A673 (cell line): ENCODE measurements around the gene H2BK1. TPM values are rescaled to one million over a fixed set of nuclear protein-coding genes. Genes with fewer than 3 reads are reported as not detected.

Source experiments
- BruUV-seq: library from RNA; stranded (reverse); fragments of 400-500 nt; replicated peaks from 2 replicates; lab custom pipeline; 2021; lab: Mats Ljungman, UMichigan
- CTCF ChIA-PET: fragments of 300-600 bp; sonication (Branson Sonifier 250); formaldehyde crosslinking; loops from one replicate; lab custom pipeline; 2022; ENCODE audit warnings: antibody characterized with exemption; lab: Charles Lee
- POLR2A ChIA-PET: fragments of 300-600 bp; sonication (Branson Sonifier 250); formaldehyde crosslinking; loops from one replicate; lab custom pipeline; 2022; ENCODE audit warnings: antibody characterized with exemption; ENCODE audit not compliant: low non-redundant PET; lab: Charles Lee
- DNase-seq: peaks from one replicate; pipeline ENCODE4 v3.0.0-alpha.2; 2015; ENCODE audit warnings: low spot score
- H3K27ac ChIP-seq: fragments of 200-600 bp; sonication (generic); 2 replicates; pipeline ENCODE4 v1.5.1; 2016; ENCODE audit warnings: mixed run types, low read depth, mild to moderate bottlenecking, mixed read lengths, antibody characterized with exemption, low read length; ENCODE audit not compliant: poor library complexity, severe bottlenecking
- H3K27me3 ChIP-seq: fragments of 200-600 bp; sonication (generic); replicated peaks from 2 replicates; pipeline ENCODE4 v1.6.1; 2017; ENCODE audit warnings: mixed run types, low read depth, mild to moderate bottlenecking, mixed read lengths, antibody characterized with exemption, low read length; ENCODE audit not compliant: insufficient read depth, poor library complexity
- H3K36me3 ChIP-seq: fragments of 200-600 bp; sonication (generic); 2 replicates; pipeline ENCODE4 v1.6.1; 2016; ENCODE audit warnings: mixed run types, mild to moderate bottlenecking, mixed read lengths, antibody characterized with exemption, low read length; ENCODE audit not compliant: insufficient read depth, poor library complexity, severe bottlenecking
- H3K4me1 ChIP-seq: fragments of 200-600 bp; sonication (generic); 2 replicates; pipeline ENCODE4 v1.6.1; 2017; ENCODE audit warnings: mixed run types, mild to moderate bottlenecking, mixed read lengths, antibody characterized with exemption, low read length; ENCODE audit not compliant: insufficient read depth, poor library complexity, severe bottlenecking
- H3K4me3 ChIP-seq: fragments of 200-600 bp; sonication (generic); 2 replicates; pipeline ENCODE4 v1.5.1; 2016; ENCODE audit warnings: low read depth, mixed run types, mild to moderate bottlenecking, mixed read lengths, low read length; ENCODE audit not compliant: poor library complexity, severe bottlenecking
- H3K9me3 ChIP-seq: fragments of 200-600 bp; sonication (generic); 2 replicates; pipeline ENCODE4 v1.6.1; 2016; ENCODE audit warnings: mixed run types, low read depth, mild to moderate bottlenecking, mixed read lengths, antibody characterized with exemption, low read length; ENCODE audit not compliant: poor library complexity, severe bottlenecking
- EZH2 ChIP-seq: fragments of 200-600 bp; sonication (generic); IDR thresholded peaks from 2 replicates; pipeline ENCODE4 v1.6.1; 2017; ENCODE audit warnings: borderline replicate concordance, low read depth, mild to moderate bottlenecking, mixed read lengths, antibody characterized with exemption, low read length; ENCODE audit not compliant: poor library complexity, severe bottlenecking
- intact Hi-C: fragments of 100-400 bp; cut with micrococcal nuclease; formaldehyde crosslinking; loops from one replicate; pipeline ENCODE4 v1.10.0; 2022; ENCODE audit not compliant: unreplicated experiment
- total RNA-seq: library from RNA; stranded (reverse); gene quantifications from 2 replicates; pipeline ENCODE4 v1.2.3, GENCODE V29; 2021
- TF ChIP-seq, protein P1 (sequence below): fragments of 300-800, 200-600 bp; sonication (generic); conservative IDR thresholded peaks from 2 replicates; pipeline ENCODE4 v1.5.1; 2017; ENCODE audit warnings: low read depth, mild to moderate bottlenecking, antibody characterized with exemption, low read length, moderate library complexity, mixed read lengths

H2BK1 gene
- total RNA-seq, 1 experiment from 2014 or later: not detected

DNA sequence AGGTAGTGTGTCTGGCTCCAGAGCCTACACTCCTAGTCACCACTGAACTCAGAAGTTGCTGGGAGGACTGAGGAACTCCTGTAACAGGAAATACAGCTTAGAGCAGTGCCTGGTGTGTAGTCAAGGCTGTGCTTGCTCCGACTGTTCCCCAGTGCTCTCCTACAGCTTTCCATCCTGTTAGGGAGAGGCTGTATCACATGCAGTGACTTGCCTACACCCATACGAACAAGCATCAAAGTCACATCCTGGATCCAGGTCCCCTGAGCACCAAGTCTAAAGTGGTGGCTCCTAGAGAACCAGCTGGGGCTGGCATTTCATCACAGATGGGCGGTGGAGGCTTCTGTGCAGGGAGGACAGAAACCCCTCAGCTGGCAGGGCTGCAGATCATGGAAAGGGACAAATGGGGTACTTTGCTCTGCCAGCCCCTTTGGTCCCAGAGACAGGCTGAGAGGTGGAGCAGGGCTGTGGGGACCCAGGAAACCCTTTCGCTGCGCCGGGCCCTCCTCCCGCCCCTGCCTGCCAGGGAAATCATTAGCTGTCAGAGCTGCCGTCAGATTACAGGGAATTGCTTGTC lies 30.9 kb downstream of the H2BK1 start:
- intact Hi-C loops: no loop called here
- Histone ChIP-seq H3K9me3 (no peaks in the 10 kb centered on the region), H3K27ac (no peak overlapping the region), H3K36me3 (no peaks in the 10 kb centered on the region), H3K4me3 (no peak overlapping the region), H3K27me3 (no peaks in the 10 kb centered on the region), H3K4me1 (no peaks in the 10 kb centered on the region)
- ChIA-PET CTCF (no interaction called here), POLR2A (no interaction called here)
- BruUV-seq: no TSS peak
- TF ChIP-seq, protein P1, sequence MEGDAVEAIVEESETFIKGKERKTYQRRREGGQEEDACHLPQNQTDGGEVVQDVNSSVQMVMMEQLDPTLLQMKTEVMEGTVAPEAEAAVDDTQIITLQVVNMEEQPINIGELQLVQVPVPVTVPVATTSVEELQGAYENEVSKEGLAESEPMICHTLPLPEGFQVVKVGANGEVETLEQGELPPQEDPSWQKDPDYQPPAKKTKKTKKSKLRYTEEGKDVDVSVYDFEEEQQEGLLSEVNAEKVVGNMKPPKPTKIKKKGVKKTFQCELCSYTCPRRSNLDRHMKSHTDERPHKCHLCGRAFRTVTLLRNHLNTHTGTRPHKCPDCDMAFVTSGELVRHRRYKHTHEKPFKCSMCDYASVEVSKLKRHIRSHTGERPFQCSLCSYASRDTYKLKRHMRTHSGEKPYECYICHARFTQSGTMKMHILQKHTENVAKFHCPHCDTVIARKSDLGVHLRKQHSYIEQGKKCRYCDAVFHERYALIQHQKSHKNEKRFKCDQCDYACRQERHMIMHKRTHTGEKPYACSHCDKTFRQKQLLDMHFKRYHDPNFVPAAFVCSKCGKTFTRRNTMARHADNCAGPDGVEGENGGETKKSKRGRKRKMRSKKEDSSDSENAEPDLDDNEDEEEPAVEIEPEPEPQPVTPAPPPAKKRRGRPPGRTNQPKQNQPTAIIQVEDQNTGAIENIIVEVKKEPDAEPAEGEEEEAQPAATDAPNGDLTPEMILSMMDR: no peak
- TF ChIP-seq EZH2: no peak
- DNase-seq: no peak

DNA sequence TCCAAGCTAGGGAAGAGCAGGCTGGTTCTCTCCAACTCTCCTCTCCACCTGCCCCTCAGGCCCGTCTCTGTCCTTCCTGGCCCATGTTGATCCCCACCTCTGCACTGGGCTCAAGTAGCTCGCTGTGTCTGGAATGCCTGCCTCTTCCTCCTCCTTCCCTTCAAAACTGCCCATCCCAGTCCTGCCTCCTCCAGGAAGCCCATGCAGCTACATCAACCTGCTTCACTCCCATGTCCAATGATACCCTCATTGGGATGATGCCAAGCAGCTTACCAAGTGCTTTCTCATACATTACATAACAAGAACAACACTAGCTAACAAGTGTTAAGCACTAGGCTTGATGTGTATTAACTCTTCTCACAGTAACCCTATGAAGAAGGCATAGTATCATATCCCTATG lies 31.5 kb downstream of the H2BK1 start:
- BruUV-seq: no TSS peak
- Histone ChIP-seq H3K4me3 (no peak overlapping the region), H3K4me1 (no peaks in the 10 kb centered on the region), H3K36me3 (no peaks in the 10 kb centered on the region), H3K27ac (no peak overlapping the region), H3K9me3 (no peaks in the 10 kb centered on the region), H3K27me3 (no peaks in the 10 kb centered on the region)
- ChIA-PET POLR2A (no interaction called here), CTCF (no interaction called here)
- intact Hi-C loops: no loop called here
- DNase-seq: no peak
- TF ChIP-seq, protein P1: no peak
- no peak for TF ChIP-seq EZH2

DNA sequence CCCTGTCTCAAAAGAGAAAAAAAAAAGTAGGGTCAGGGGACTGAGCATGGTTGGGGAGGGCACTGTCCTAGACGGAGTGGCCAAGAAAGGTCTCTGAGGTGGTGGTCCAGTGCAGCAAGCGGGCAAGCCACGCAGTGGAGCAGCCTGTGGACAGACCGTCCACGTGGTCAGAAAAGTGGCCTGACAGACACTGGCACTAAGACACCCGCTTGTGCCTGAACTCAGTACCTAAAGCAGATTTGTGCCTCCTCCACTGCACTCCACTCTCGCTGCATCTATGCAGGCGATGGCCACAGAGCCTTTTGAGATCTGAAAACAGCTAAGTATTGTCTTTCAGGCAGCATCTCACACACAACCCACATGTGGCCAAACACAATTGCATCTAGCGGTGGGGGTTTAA lies 32.1 kb downstream of the H2BK1 start:
- no peaks in the 10 kb centered on the region for H3K9me3 ChIP-seq
- no peak for DNase-seq
- no peaks in the 10 kb centered on the region for H3K4me1 ChIP-seq
- ChIA-PET CTCF (no interaction called here), POLR2A (no interaction called here)
- intact Hi-C loops: no loop called here
- H3K27ac ChIP-seq: no peak overlapping the region
- TF ChIP-seq, protein P1: no peak
- TF ChIP-seq EZH2: no peak
- no peaks in the 10 kb centered on the region for H3K36me3 ChIP-seq
- no peak overlapping the region for H3K4me3 ChIP-seq
- BruUV-seq: no TSS peak
- H3K27me3 ChIP-seq: no peaks in the 10 kb centered on the region
